HG03196 (cell line): ENCODE data around the gene DRAP1.

Experiments used
- ATAC-seq: cut with Tn5 transposase; IDR thresholded peaks from one replicate; pipeline ENCODE4 v1.9.1; 2021; ENCODE audit not compliant: unreplicated experiment

The DRAP1 gene

GRCh38 chr11:65958774-65959420, 39.7 kb downstream of the DRAP1 start:
- no peak for ATAC-seq

GRCh38 chr11:65960824-65961266, 41.6 kb downstream of the DRAP1 start:
- ATAC-seq = no peak

GRCh38 chr11:65961267-65962140, 42.3 kb downstream of the DRAP1 start, which contains the start of gene SART1:
SART1 (plus strand) TSS chr11:65961734; CDS start chr11:65961781, 47 bp downstream.
- peak; percentile 77 for ATAC-seq

- ATAC-seq = no peak
These were observed 42.9 kb downstream of the DRAP1 start for GRCh38 chr11:65962141-65962564.

GRCh38 chr11:65964906-65965305, 45.7 kb downstream of the DRAP1 start:
- ATAC-seq = no peak

- ATAC-seq = no peak
These were observed 46.9 kb downstream of the DRAP1 start for GRCh38 chr11:65965986-65966762.

- no peak for ATAC-seq
These were observed 48.2 kb downstream of the DRAP1 start for GRCh38 chr11:65967329-65967934.

- ATAC-seq = no peak
These were observed 49.6 kb downstream of the DRAP1 start for GRCh38 chr11:65968600-65969482.
